Measurements from ENCODE around the gene PRKN.

DNA sequence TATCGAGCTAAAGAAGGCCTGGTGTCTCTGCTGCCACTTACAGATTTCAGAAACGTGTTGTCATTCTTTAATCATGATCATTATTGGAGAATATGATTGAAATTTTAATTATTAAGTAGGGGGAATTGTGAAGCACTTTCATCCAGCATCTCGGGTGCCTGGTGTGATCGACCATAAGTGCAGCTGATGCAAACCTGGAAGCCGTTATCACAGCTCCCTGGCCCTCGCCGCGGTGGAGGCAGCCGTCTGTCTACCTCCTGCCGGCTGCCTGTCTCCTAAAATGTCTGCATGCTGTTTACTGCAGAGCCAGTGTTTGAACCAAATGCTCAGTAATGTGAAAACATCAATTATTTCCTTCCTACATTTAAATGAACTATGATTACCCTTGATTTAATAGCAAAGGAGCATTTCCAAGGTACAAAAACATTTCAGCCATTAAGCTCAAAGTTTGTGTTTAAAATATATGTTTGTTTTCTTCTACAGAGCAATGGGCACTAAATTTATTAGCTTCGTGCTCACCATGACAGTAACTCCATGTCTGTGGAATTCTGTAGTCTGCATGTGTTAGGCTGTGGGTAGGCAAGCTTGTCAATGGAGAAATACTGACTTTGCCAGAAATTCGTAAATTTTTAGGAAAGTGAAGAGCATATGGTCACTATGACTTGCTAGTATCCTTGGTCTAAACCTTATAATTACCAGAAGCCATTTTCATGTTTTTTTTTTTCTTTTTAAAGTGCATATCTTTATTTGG is 1269.2 kb downstream of the PRKN start:
- TF ChIP-seq, protein P1, sequence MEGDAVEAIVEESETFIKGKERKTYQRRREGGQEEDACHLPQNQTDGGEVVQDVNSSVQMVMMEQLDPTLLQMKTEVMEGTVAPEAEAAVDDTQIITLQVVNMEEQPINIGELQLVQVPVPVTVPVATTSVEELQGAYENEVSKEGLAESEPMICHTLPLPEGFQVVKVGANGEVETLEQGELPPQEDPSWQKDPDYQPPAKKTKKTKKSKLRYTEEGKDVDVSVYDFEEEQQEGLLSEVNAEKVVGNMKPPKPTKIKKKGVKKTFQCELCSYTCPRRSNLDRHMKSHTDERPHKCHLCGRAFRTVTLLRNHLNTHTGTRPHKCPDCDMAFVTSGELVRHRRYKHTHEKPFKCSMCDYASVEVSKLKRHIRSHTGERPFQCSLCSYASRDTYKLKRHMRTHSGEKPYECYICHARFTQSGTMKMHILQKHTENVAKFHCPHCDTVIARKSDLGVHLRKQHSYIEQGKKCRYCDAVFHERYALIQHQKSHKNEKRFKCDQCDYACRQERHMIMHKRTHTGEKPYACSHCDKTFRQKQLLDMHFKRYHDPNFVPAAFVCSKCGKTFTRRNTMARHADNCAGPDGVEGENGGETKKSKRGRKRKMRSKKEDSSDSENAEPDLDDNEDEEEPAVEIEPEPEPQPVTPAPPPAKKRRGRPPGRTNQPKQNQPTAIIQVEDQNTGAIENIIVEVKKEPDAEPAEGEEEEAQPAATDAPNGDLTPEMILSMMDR (IDR thresholded peaks at IDR 0.05) = no peak
- no peak for TF ChIP-seq POLR2A (IDR thresholded peaks at IDR 0.05)
